NCI-H82 treated with DMSO at 0.1 percent for 48 hours (cell line): Measurements from ENCODE around the gene YIPF1.

Experiments used
- DNase-seq: peaks from one replicate; lab custom pipeline; 2025; ENCODE audit not compliant: unreplicated experiment; lab: John Stamatoyannopoulos, UW

Gene YIPF1

DNA sequence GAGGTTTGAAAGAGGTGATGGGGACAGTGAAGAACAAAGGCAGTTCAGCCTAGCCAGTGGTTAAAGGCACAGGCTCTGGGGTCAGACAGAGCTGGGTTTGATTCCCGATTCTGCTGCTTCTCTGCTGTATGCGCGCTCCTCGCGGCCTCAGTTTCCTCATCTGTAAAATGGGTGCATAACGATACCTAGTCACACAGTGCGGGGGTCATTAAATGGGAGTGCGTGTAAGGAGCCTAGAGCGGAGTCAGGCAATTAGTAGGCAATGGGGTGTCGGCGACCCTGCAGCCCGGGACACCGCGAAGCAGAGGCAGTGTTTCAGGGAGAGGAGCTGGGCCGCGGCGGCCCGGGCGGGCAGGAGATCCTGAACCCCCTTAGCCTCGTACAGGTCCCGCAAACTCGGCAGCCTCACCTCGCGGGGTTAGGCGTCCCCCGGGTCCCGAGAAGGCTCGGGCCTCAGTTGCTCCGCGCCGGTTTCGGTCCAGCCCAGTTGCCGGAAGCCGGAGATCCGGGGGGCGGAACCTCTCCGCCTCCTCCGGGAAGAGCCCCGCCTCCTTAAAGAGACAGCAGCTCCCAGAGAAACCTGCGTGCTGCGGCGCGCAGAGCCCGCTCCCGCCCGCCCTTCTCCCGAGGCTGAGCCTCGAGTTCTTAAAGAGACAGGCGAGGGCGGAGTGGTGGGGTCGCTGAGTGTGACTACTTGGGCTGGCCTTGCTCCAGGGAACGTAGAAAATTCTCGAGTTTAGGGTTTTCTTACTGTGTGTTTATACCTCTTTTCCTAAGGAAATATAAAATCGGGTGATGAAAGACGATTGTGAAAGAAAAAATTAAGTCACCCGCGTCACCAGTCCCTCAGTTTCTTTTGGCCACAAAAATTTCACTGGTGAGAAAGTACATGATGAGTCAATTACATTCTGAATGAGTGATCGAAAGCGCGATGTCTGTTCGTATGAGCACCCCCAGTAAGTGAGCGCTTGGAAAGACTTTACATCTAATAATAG, at the start of gene YIPF1:
Gene YIPF1, minus strand, starts transcription at position 494 of the 995 bp plus-strand sequence. CDS start 860 bp downstream, outside the sequence.
- peak; percentile 81 for DNase-seq

DNA sequence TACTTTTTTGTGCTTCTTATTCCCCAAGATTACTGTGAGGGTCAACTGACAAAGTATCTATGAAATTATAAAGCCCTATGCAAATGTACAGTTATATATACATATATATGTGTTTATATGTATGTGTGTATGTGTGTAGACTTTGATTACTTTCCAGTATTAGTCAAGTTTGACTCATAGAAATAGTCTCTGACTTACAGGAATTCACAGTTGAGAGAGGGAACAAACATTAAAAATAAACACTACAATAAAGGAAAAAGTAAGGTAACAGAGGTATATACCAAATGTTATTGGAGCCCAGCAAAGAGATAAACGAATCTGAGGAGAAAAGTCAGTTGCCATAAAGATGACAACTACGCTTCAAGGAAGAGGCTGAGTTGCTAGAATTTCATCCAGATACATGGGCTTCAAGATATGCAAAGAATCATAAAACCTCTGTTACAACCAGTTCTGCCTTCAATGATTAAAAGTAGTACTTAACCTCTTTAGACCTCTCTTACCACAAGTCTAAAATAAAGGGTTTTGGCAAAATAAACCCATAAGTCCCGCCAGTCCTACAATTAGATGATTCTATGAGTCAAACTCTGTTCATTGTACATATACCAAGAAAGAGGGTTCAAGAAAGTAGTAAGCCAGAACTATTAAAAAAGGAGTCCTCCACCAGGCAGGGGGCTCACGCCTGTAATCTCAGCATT, 48.7 kb upstream of the YIPF1 start:
- DNase-seq: no peak

DNA sequence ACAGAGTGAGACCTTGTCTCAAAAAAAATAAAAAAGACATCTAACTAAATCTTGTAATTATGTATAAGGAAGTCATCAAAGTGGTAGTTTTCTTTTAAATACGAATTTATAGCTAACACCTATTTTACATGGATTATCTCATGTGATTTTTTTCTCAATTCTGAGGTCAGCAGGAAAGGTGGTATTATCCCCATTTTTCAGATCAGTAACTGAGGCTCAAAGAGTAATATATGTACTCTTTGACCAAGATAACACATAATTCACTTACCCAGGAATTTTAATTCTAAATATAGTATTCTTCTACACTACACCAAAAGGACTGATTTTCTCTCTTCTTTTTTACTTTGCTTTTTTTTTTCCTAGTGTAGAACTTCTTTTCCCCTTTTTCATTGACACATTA, 46.8 kb upstream of the YIPF1 start:
- DNase-seq: no peak

DNA sequence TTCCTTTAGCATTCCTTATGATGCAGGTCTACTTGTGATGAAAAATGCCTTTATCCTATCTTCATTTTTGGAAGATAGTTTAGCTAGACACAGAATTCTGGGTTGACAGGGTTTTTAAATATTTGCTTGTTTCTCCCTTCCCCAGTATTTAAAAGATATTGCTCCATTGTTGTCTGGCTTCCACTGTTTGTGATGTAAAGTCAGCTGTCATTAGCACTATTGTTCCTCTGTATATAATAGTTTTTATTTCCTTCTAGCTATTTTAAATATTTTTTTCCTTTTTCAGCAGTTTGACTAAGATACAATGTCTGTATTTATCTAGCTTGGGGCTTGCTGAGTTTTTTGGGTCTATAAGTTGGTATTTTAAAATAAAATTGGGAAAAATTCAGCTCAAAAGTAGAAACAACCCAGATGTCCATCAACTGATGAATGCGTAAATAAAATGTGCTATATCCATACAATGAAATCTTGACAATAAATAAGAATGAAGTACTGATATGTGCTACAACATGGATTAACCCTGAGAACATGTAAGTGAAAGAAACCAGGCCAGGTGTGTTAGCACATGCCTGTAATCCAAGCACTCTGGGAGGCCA, 44.7 kb upstream of the YIPF1 start:
- DNase-seq: no peak

DNA sequence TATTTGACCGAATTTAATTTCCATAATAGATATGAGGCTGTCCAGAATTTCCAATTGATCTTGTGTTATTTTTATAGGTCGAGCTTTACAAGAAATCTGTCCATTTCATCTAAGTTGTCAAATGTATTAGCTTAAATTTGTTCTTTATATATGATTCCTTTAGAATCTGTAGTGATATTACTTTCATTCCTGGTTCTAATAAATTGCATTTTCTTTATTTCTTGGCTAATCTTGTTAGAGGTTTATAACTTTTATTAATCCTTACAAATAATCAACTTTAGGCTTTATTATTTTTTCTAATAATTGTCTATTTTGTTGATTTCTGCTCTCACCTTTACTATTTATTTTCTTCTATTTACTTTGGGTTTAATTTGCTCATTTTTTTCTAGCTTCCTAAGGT, 41.9 kb upstream of the YIPF1 start:
- no peak for DNase-seq

DNA sequence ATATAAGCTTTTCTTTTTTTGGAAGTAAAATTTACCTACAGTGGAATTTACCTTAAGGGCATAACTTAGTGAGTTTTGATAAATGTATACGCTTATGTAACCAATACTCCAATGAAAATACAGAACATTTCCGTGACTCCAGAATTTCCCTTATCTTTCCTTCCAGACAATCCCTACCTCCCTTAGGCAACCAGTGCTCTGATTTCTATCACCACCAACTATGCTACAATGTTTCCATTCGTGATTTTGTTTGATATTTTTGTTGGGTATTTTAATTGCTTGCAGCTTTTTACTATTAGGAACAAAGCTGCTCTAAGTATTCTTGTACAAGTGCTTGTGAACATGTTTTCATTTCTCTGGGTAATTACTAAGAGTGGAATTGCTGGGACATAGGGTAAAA, 41.3 kb upstream of the YIPF1 start:
- no peak for DNase-seq

DNA sequence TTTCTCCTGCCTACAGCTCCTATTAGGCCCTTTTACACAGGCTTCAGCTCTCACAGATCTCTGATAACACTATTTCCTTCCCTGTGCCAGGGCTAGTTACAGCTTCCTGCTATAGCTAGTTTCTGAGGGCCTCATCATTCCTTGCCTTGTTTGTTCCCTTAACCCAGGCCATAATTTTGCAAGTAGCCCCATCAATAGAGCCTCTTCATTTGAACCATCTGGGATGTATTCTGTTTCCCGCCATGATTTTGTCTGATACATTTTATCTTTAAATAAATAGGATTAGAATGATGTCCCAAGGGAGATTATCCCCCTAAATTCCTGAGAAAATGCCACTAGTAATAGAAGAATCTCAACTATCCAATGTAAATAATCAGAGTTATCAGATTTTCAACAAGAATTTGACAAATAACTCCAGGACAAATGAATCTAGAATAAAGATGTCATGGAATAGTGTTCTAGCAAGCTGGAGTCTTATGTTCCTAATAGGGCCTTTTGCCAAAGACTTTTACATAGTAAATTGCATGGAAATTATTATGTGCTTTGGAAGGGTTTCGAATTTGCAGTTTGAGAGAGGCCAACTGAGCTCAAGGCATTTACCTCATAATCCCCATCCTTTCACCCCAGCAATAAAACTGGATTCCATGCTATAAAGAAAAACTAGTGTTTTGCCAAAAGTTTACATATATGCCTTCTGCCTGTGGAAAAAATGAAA, 39.8 kb upstream of the YIPF1 start:
- DNase-seq: peak; percentile 51

DNA sequence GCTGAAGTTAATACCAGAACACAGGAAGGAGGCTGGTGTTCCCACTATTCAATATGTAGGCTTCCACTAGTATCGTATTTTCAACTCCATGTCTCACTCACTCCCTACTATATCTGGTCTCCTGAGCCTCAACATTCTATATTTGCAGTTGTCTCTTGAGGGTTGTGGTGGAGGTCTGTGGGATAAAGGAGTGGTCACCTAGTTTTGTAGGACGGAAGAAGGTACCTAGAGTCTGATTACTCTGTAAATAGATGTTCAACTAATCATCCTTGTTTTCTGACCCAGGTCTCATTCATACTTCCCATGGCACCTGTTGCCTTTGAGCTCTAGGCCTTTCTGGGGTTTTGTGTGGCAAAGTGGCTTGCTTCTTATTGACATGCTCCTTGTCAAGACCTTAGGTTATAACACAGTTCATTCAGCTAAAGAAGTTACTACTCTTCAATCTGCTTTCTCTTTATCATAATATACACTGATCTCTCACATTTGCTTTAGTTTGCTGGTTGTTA, 37.8 kb upstream of the YIPF1 start:
- DNase-seq: no peak

DNA sequence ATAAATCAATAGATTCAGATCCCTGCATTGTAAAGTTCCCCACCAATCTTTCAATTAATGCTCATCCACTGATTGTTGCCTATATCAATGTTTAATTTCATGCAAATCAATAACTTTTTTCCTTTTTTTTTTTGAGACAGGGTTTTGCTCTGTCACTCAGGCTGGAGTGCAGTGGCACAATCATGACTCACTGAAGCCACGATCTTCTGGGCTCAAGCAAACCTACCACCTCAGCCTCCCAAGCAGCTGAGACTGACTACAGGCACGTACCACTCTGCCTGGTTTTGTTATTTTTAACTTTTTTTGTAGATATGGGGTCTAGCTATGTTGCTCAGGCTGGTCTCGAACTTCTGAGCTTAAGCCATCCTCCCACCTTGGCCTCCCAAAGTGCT, 30.1 kb upstream of the YIPF1 start:
- DNase-seq: no peak

DNA sequence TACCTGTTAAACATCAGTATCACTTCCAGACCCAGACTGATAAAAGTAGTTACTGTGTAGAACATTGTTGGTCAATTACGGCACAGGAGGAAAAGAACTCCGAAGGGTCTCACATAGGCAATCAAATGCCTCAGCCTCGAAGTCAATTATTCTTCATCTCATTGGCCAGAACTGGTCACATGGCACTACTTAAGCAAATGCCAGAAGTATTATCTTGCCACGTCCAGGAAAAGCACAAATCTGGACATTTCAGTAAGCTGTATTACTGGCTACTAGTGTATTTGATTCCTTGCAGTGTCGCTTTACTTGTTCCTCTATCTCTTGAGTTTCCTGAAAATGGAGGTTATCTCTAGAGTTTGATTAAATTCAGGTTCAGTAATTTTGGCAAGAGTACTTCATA, 28.7 kb upstream of the YIPF1 start:
- no peak for DNase-seq

DNA sequence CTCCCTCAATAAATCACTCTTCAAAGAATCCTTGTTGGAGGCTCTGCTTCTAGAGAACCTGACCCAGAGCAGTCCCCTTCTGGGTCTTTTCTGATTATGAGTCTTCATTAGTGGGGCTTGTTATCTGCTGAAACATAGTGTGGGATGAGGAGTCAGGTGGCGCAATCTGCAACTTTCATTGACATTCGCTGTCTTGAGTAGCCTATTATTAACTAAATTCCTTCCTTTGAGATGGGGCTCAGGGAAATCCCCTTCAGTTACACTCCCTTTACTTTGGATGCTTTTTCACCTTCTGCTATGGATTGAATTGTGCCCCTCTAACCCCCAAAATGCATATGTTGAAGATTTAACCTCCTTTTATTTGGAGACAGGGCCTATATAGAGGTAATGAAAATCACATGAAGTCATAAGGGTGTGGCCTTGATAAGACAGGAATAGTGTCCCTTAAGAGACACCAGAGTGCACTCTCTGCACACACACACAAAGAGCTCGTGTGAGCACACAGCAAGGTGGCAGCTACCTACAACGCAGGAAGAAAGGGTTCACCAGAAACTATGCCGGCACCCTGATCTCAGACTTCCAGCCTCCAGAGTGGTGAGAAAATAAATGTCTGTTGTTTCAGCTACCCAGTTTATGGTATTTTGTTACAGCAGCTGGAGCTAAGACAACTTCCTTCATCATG, 23.9 kb upstream of the YIPF1 start:
- no peak for DNase-seq

DNA sequence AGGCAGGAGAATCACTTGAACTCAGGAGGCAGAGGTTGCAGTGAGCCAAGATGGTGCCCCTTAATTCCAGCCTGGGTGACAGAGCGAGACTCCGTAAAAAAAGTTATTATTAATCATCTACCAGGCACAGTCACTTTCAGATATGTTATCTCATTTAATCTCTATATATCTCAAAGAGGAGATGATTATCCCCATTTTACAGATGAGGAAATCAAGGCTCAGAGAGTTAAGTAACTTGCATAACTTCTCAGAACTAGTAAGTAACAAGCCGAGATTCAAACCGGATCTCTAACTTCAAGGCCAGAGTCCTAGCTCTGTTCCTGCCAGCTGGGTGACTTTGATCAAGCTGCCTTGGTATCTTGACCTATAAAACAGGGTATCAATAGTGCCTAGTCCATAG, 21.8 kb upstream of the YIPF1 start:
- no peak for DNase-seq

DNA sequence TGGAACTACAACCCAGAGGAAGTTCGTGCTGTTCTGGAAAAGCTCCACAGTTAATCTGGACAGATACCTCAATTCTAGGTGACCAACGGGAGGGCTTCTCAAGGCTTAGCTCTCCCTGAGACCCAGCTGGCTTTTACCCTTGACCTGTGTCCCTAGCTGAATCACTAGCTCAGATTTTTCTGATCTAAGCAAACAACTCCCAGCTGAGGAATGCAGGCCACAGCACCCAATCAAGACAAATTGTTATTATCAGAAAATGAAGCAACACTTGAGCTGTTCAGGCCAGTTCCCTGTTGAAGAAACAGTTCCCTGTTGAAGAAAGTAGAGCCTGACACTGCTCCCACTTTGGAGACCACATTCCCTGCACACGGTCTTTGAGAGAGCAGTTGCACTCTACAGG, 20.3 kb upstream of the YIPF1 start:
- DNase-seq: no peak

DNA sequence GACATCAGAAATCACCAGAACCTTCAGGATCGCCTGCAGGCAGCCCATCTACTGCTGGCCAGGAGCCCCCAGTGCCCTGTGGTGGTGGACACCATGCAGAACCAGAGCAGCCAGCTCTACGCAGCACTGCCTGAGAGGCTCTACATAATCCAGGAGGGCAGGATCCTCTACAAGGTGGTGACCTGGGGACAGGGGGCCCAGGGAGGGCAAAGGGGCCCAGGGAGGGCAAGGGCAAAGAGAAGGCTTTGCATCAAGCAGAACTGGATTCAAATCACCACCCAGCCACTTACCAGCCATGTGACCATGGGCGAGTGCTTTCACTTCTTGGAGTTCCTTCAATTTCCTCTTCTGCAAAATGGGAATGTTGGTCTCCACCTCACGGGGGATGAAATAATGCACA, 16.5 kb upstream of the YIPF1 start:
- DNase-seq: no peak

DNA sequence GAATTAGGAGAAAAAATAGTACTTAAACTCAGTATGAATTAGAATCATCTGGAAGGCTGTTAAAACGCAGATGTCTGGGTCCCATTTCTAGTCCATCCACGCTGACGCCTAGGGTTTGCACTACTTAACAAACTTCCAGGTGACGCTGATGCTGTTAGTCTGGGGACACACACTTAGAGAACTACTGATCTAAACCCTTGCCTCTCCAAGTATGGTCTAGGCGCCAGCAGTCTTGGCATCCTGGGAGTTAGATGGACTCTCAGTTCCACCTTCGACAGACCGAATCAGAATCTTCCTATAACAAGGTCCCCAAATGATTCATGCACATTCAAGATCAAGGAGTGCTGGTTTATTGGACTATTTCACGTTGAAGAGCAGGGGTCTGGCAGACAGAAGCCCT, 15.9 kb upstream of the YIPF1 start:
- no peak for DNase-seq

DNA sequence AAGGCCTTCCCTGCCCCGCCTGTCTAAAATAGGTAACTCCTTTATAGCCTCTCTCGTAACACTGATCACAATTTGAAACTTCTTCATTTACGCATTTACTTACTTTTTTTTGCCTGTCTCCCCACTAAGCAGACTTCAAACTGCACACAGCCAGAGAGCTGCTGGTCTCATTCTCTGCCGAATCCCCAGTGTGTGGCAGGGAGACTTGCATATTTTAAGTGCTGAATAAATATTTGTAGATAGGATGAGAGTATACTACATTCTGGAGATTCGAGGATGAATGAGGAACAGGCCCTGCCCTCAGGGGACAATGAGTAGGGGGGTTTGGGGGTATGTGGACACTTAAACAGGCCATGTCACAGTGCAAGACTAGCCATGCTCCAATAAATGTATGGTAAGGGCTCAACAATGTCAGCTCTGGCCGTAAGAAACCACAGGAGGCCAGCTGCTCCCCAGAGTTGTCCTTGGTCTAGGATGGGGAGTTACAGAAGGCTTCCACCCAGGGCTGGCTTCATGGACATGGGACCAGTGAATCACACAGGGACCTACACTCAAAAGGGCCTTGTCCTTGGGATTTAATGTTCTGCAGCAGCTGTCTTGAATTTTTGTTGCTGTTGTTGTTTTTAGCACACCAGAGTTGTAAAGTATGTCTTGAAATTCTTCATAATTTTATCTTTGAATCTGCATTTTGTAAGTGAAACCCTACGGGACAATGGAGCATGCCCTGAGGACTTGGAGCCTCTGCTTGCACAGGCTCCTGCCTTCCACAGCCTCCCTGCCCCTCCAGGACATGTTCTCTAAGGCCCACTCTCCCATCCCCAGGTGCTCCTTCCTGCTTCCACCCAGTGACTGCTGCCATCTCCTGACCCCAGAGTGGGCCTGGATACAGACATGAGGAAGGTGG, 12.9 kb upstream of the YIPF1 start:
- no peak for DNase-seq

DNA sequence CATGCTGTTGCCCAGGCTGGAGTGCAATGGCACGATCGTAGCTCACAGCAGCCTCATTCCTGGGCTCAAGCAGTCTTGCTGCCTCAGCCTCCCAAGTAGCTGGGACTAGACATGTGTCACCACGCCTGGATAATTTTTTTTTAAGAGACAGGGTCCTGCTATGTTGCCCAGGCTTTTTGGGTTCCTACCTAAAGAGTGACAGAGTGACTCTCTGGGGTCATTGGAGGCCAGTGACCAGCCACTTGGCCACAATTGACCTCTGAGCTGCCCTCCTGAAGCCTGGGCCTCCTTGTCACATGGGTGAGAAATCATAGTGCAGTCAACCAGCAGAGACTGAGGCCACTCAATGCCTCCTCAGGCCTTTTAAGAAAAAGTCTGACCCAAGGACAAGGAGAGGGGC, 10.1 kb upstream of the YIPF1 start:
- no peak for DNase-seq

DNA sequence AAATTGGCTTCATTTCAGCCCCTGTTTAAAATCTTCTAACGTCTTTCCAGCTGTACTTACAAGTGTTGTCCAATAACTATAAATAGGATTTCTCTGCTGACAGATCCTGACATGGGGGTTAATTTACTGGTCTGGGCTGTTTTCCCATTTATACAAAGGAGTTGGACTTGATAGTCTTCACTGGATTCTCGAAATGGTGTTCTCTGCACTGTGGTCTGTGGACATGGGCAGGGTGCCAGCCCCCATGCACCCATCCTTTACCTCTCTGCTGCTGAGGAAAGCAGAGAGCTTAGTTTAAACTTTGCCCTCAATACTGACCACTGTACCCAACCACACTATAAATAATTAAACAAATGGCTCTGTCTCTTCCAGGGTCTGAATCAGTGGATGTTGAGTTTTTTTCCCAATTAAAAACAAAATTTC, 9.6 kb upstream of the YIPF1 start:
- no peak for DNase-seq

DNA sequence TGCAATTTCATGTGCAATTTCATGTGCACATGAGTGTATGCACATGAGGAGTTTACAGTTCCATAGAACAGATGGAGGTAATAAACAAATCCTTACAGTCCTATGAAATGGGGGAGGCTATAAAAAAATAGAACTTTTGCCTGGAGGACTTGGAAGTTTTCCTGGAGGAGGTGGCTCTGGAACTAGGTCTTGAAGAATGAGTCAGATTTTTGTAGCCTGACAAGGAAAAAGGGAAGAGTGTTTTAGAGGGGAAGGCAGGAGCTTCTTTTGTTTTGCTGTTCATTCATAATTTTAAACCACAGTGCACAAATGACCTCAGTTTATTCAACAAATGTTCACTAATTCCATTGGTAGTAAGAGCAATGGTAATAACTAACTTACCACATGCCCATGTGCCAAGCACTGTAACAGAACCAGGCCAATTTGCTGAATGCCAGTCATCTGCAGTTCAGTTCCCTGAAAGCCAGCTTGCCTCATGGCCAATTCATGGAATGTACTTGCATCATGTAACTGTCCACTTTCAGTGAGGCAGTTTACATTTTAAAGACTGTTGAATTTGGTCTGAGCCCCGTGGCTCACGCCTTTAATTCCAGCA, 7.1 kb upstream of the YIPF1 start:
- DNase-seq: no peak
